ENCODE data around the gene ZEB2. TPM values are rescaled to one million over a fixed set of nuclear protein-coding genes. Genes with fewer than 3 reads are reported as not detected.

Gene ZEB2
- total and polyA plus RNA-seq, 2 of the 8 experiments (the other 6 are each of a cell fraction or from before 2014, with no cell fraction given), result 0.38 TPM; not detected in 1

DNA sequence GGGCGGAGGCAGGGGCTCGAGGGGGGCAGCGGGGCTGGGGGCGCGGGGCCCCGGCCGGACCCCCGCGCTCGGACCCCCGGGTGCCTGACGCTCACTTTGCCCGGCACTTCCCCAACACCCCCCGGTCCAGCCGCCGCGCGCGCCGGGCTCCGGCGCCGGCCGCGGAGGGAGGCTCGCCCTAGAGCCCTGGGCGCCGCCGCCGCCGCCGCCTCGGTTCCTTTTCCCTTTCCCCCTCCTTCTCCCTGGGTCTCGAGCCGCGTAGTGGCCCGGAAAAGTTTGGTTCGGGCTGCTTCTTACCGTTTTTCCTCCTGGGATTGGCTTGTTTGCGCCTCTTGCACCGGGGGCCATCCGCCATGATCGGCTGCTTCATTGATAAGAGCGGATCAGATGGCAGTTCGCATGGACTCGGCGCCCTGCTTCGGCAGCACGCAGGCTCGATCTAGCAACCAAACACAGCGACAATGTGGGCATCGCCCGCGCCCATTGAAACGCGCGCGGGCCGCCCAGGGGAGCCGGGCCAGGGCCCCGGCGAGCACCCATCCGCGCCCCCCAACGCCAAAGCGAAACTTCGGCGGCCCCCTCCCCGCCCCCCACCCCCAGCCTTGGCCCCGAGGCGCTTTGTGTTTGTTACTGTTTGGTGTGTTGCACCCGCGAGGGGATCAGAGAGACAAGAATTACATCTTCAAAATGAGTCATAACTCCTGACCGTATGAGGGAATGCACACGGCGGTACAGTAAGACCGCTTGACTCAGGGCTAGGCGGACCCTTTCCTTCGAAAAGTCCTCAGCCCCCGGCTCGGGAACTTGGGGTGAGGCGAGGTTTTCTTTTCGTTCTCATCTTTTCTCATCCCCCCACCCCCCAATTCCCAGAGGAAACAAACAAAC lies 2.7 kb downstream of the ZEB2 start (continued):
- TF ChIP-seq, protein P1, sequence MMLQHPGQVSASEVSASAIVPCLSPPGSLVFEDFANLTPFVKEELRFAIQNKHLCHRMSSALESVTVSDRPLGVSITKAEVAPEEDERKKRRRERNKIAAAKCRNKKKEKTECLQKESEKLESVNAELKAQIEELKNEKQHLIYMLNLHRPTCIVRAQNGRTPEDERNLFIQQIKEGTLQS (IDR thresholded peaks at IDR 0.05; ENCODE audit: insufficient read depth, low read depth, low read length), result no peak
- peak; percentile 69 for TF ChIP-seq EZH2 (IDR thresholded peaks at IDR 0.05; ENCODE audit: low read depth, low read length, severe bottlenecking)
- TF ChIP-seq, protein P2, sequence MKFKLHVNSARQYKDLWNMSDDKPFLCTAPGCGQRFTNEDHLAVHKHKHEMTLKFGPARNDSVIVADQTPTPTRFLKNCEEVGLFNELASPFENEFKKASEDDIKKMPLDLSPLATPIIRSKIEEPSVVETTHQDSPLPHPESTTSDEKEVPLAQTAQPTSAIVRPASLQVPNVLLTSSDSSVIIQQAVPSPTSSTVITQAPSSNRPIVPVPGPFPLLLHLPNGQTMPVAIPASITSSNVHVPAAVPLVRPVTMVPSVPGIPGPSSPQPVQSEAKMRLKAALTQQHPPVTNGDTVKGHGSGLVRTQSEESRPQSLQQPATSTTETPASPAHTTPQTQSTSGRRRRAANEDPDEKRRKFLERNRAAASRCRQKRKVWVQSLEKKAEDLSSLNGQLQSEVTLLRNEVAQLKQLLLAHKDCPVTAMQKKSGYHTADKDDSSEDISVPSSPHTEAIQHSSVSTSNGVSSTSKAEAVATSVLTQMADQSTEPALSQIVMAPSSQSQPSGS (IDR thresholded peaks at IDR 0.05; ENCODE audit: low read length), result no peak
- no peak for TF ChIP-seq CEBPB (IDR thresholded peaks at IDR 0.05; ENCODE audit: low read depth, low read length)
- no peak for TF ChIP-seq SIRT6 (IDR thresholded peaks at IDR 0.05; ENCODE audit: low read length)
- no peak for TF ChIP-seq FOSL1 (IDR thresholded peaks at IDR 0.05; ENCODE audit: insufficient read depth, low read depth, low read length)
- TF ChIP-seq CREB1 (IDR thresholded peaks at IDR 0.05), result no peak
- TF ChIP-seq PHF8 (conservative IDR thresholded peaks at IDR 0.05; ENCODE audit: low read depth, low read length), result no peak
- no peak for TF ChIP-seq CTBP2 (IDR thresholded peaks at IDR 0.05; ENCODE audit: borderline replicate concordance, insufficient read depth, insufficient read length, low read length)
- 0 out of 2 replicates have a peak, but pooled peaks have one; percentile 49 for TF ChIP-seq YY1 (IDR thresholded peaks at IDR 0.05; ENCODE audit: low read depth, low read length)
- no peak for TF ChIP-seq SP2 (IDR thresholded peaks at IDR 0.05; ENCODE audit: low read length)
- TF ChIP-seq SIN3A (conservative IDR thresholded peaks at IDR 0.05 in 1 of 2, IDR thresholded peaks at IDR 0.05 in 1 of 2; ENCODE audit: low read depth in 1 of 2, low read length in 2 of 2), result no peak
- no peak for TF ChIP-seq CBX8 (IDR thresholded peaks at IDR 0.05; ENCODE audit: borderline replicate concordance, low read depth, low read length)
- TF ChIP-seq CHD2 (IDR thresholded peaks at IDR 0.05; ENCODE audit: low read length), result no peak
- no peak for TF ChIP-seq BCL11A (IDR thresholded peaks at IDR 0.05; ENCODE audit: low read depth in 2 of 2, low read length in 2 of 2)
